ENCODE measurements around the gene SLC2A13. TPM values are rescaled to one million over a fixed set of nuclear protein-coding genes. Genes with fewer than 3 reads are reported as not detected.

The SLC2A13 gene
- polyA plus RNA-seq, 1 donor (not counting 4 experiments of a cell fraction or from before 2014, with no cell fraction given): 1.1 TPM

- no peak for FAIRE-seq
- H4K20me1 ChIP-seq (ENCODE audit: control insufficient read depth, extremely low read depth, insufficient read depth, low read length): no peaks in the 10 kb centered on the region
These were observed 265.5 kb downstream of the SLC2A13 start for GRCh38 chr12:39840422-39840821.

GRCh38 chr12:39839072-39839471 is 266.8 kb downstream of the SLC2A13 start:
- H4K20me1 ChIP-seq (ENCODE audit: control insufficient read depth, extremely low read depth, insufficient read depth, low read length): no peaks in the 10 kb centered on the region
- DNase-seq (ENCODE audit: low read depth, low spot score) (no peak), FAIRE-seq (no peak)
- H3K79me2 ChIP-seq (ENCODE audit: control insufficient read depth, insufficient read depth, low read length): no peaks in the 10 kb centered on the region
- dilution Hi-C loops (cut with MboI; ENCODE audit: extremely low pct_ligation_motif_present, low sequenced_read_pairs): no loop called here
- no peak overlapping the region for H2AFZ ChIP-seq (ENCODE audit: control insufficient read depth, low read length)
- H3K36me3 ChIP-seq (ENCODE audit: control insufficient read depth in 2 of 2, extremely low read depth in 1 of 2, insufficient read depth in 2 of 2, low read length in 2 of 2): no peaks in the 10 kb centered on the region
- H3K9me1 ChIP-seq (ENCODE audit: control insufficient read depth, extremely low read depth, insufficient read depth, low read length): no peaks in the 10 kb centered on the region
- H3K27ac ChIP-seq (ENCODE audit: control insufficient read depth, insufficient read depth, low read length): no peak overlapping the region
- no peak overlapping the region for H3K4me2 ChIP-seq (ENCODE audit: control insufficient read depth, extremely low read depth, insufficient read depth, low read depth, low read length)
- no peak overlapping the region for H3K9ac ChIP-seq (ENCODE audit: control insufficient read depth, extremely low read depth, insufficient read depth, low read length)
- TF ChIP-seq EZH2 (IDR thresholded peaks at IDR 0.05; ENCODE audit: low read length) (no peak), CTCF (optimal IDR thresholded peaks at IDR 0.05 in 1 of 3, IDR thresholded peaks at IDR 0.05 in 1 of 3, conservative IDR thresholded peaks at IDR 0.05 in 1 of 3; ENCODE audit: extremely low read depth in 1 of 3, insufficient read depth in 2 of 3, low read length in 3 of 3) (no peak)
- H3K9me3 ChIP-seq (ENCODE audit: control insufficient read depth, low read depth, low read length): no peaks in the 10 kb centered on the region
- H3K27me3 ChIP-seq (ENCODE audit: control insufficient read depth, extremely low read depth, insufficient read depth, low read length): no peaks in the 10 kb centered on the region
- no peaks in the 10 kb centered on the region for H3K4me1 ChIP-seq (ENCODE audit: control insufficient read depth, extremely low read depth, insufficient read depth, low read length)
- no peak overlapping the region for H3K4me3 ChIP-seq (ENCODE audit: control insufficient read depth in 2 of 3, extremely low read depth in 1 of 3, insufficient read depth in 2 of 3, low read depth in 1 of 3, low read length in 3 of 3)

More at GRCh38 chr12:39840422-39840821, 265.5 kb downstream of the SLC2A13 start:
- no peaks in the 10 kb centered on the region for H3K79me2 ChIP-seq (ENCODE audit: control insufficient read depth, insufficient read depth, low read length)
- TF ChIP-seq EZH2 (IDR thresholded peaks at IDR 0.05; ENCODE audit: low read length) (no peak), CTCF (optimal IDR thresholded peaks at IDR 0.05 in 1 of 3, IDR thresholded peaks at IDR 0.05 in 1 of 3, conservative IDR thresholded peaks at IDR 0.05 in 1 of 3; ENCODE audit: extremely low read depth in 1 of 3, insufficient read depth in 2 of 3, low read length in 3 of 3) (no peak)
- no peak overlapping the region for H3K27ac ChIP-seq (ENCODE audit: control insufficient read depth, insufficient read depth, low read length)
- dilution Hi-C loops (cut with MboI; ENCODE audit: extremely low pct_ligation_motif_present, low sequenced_read_pairs): no loop called here
- H3K9me3 ChIP-seq (ENCODE audit: control insufficient read depth, low read depth, low read length): no peaks in the 10 kb centered on the region
- H3K4me1 ChIP-seq (ENCODE audit: control insufficient read depth, extremely low read depth, insufficient read depth, low read length): no peaks in the 10 kb centered on the region
- H3K36me3 ChIP-seq (ENCODE audit: control insufficient read depth in 2 of 2, extremely low read depth in 1 of 2, insufficient read depth in 2 of 2, low read length in 2 of 2): no peaks in the 10 kb centered on the region
- no peak overlapping the region for H2AFZ ChIP-seq (ENCODE audit: control insufficient read depth, low read length)
- no peak overlapping the region for H3K9ac ChIP-seq (ENCODE audit: control insufficient read depth, extremely low read depth, insufficient read depth, low read length)
- H3K4me2 ChIP-seq (ENCODE audit: control insufficient read depth, extremely low read depth, insufficient read depth, low read depth, low read length): no peak overlapping the region
- H3K9me1 ChIP-seq (ENCODE audit: control insufficient read depth, extremely low read depth, insufficient read depth, low read length): no peaks in the 10 kb centered on the region
- no peak overlapping the region for H3K4me3 ChIP-seq (ENCODE audit: control insufficient read depth in 2 of 3, extremely low read depth in 1 of 3, insufficient read depth in 2 of 3, low read depth in 1 of 3, low read length in 3 of 3)
- DNase-seq (ENCODE audit: low read depth, low spot score): no peak
- no peaks in the 10 kb centered on the region for H3K27me3 ChIP-seq (ENCODE audit: control insufficient read depth, extremely low read depth, insufficient read depth, low read length)

Data from keratinocyte (primary cell).